ENCODE data around the gene NAPB.
A peak's percentile ranks its signal among the peaks of the same experiment; 100 is the strongest.
"Not testable (repeated sequence)": the region's sequence is repeated elsewhere in the genome, so short reads cannot be mapped to it uniquely, and the experiment has no call there.

NAPB gene

DNA sequence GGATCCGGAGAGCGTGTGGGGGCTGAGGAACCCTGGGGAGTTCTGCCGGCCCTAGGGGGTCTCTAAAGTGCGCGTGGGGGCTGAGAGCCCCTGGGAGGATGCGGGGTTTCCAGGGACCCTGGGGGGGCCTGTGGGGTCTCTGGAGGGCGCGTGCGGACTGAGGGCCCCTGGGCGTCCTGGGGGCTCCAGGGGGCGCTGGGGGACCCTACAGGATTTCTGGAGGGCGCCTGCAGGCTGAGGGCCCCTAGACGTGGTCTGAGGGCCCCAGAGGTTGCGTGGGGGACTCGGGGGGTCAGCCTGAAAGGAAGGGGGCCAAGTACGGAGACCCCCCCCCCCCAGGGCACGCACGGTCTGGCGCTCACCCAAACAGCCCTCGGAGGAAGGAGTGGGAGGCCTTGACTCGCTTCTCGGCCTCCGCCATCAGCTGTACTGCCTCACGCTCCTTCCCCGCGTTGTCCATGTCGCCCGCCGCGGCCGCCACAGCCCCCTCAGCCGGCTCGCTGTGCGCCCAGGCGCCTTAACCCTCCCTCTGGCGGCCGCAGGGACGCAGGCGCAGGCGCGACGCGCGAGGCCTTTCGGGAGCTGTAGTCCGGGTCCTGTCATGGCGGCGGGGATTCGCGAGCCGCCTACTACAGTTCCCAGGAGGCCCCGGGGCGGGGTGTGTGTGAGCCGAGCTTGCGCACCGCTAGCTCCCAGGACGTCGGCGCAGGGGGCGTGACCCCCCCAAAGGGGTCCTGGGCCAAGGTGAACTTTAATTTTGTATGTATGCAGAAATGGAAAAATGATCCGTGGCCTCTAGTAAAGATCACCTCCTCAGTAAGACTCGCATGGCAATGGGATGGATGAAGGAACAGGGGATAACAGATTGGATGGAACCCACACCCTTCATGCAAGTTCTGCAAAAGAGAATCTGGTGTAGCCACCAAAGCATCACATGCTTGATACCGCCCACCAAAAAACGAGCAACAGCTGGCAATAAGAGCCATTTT lies at the start of gene NAPB:
NAPB (minus strand) TSS at position 546 of the 989 bp plus-strand sequence; CDS start at position 460, 86 bp downstream.
- TF ChIP-seq, protein P1, sequence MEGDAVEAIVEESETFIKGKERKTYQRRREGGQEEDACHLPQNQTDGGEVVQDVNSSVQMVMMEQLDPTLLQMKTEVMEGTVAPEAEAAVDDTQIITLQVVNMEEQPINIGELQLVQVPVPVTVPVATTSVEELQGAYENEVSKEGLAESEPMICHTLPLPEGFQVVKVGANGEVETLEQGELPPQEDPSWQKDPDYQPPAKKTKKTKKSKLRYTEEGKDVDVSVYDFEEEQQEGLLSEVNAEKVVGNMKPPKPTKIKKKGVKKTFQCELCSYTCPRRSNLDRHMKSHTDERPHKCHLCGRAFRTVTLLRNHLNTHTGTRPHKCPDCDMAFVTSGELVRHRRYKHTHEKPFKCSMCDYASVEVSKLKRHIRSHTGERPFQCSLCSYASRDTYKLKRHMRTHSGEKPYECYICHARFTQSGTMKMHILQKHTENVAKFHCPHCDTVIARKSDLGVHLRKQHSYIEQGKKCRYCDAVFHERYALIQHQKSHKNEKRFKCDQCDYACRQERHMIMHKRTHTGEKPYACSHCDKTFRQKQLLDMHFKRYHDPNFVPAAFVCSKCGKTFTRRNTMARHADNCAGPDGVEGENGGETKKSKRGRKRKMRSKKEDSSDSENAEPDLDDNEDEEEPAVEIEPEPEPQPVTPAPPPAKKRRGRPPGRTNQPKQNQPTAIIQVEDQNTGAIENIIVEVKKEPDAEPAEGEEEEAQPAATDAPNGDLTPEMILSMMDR (IDR thresholded peaks at IDR 0.05; ENCODE audit: insufficient read depth, low read length, poor library complexity, severe bottlenecking) = peak; percentile 21
- Histone ChIP-seq H3K27me3 (replicated peaks; ENCODE audit: control insufficient read depth, insufficient read depth, low read length) (no peaks in the 10 kb centered on the region), H3K4me3 (replicated peaks; ENCODE audit: low read depth, low read length) (peak within 1 kb of the TSS; percentile 91), H3K36me3 (ENCODE audit: control insufficient read depth, insufficient read depth, low read length) (no peaks in the 10 kb centered on the region)
- DNase-seq (ENCODE audit: extremely low read depth, insufficient read length) = peak; percentile 93

DNA sequence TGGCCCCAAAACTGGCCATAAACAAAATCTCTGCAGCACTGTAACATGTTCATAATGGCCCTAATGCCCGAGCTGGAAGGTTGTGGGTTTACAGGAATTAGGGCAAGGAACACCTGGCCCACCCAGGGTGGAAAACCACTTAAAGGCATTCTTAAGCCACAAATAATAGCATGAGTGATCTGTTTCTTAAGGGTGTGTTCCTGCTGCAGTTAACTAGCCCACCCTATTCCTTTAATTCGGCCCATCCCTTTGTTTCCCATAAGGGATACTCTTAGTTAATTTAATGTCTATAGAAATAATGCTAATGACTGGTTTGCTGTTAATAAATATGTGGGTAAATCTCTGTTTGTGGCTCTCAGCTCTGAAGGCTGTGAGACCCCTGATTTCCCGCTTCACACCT lies 45.7 kb upstream of the NAPB start:
- H3K27me3 ChIP-seq (replicated peaks; ENCODE audit: control insufficient read depth, insufficient read depth, low read length); H3K4me3 ChIP-seq (replicated peaks; ENCODE audit: low read depth, low read length); DNase-seq (ENCODE audit: extremely low read depth, insufficient read length); H3K36me3 ChIP-seq (ENCODE audit: control insufficient read depth, insufficient read depth, low read length): not testable (repeated sequence)

DNA sequence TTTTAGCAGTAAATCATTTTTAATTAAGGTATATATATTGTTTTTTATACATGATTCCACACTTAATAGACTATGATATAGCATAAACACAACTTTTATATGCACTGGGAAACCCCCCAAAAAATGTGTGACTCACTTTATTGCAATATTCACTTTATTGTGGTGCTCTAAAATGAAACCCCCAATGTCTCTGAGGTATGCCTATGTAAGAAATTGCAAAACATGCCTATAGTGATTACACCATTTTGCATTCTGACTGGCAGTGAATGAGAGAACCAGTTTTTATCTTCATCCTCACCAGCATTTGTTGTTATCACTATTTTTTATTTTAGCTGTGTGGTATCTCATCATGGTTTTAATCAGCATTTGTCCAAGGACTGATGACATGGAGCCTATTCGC lies 39.9 kb upstream of the NAPB start:
- Histone ChIP-seq H3K4me3 (replicated peaks; ENCODE audit: low read depth, low read length) (no peak overlapping the region), H3K27me3 (replicated peaks; ENCODE audit: control insufficient read depth, insufficient read depth, low read length) (no peaks in the 10 kb centered on the region), H3K36me3 (ENCODE audit: control insufficient read depth, insufficient read depth, low read length) (no peaks in the 10 kb centered on the region)
- TF ChIP-seq, protein P1 (IDR thresholded peaks at IDR 0.05; ENCODE audit: insufficient read depth, low read length, poor library complexity, severe bottlenecking) = no peak
- DNase-seq (ENCODE audit: extremely low read depth, insufficient read length) = no peak

DNA sequence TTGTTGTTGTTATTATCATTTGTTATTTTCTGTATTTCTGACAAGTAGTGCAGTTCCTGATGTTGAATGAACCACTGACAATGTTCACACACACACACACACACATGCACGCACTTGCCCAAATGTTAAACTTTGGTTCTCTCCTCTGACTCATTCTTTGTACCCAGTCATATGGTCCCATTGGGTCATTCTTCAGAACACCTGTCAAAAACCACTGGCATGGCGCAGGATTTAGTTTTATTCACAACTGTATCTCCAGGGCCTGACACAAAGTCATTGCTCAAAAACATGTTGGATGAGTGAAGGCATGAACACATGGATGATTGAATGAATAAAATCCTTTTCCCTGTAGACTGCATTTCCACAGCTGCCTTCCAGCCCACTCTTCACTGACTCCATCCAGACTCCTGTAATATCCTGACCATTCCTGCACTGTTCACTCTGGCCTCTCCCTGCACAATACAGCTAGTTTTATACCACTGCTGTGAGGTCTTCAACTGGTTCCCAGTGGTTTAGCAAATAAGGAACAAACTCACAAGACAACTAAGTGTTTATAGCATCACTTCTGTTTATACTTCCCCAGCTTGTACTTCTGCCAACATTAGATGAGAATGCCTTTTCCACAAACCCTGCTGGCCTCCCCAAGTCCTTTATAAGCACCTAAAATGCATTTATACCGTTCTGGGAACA lies 38.3 kb upstream of the NAPB start:
- TF ChIP-seq, protein P1 (IDR thresholded peaks at IDR 0.05; ENCODE audit: insufficient read depth, low read length, poor library complexity, severe bottlenecking) = no peak
- Histone ChIP-seq H3K4me3 (replicated peaks; ENCODE audit: low read depth, low read length) (no peak overlapping the region), H3K27me3 (replicated peaks; ENCODE audit: control insufficient read depth, insufficient read depth, low read length) (no peaks in the 10 kb centered on the region), H3K36me3 (ENCODE audit: control insufficient read depth, insufficient read depth, low read length) (no peaks in the 10 kb centered on the region)
- DNase-seq (ENCODE audit: extremely low read depth, insufficient read length) = no peak

DNA sequence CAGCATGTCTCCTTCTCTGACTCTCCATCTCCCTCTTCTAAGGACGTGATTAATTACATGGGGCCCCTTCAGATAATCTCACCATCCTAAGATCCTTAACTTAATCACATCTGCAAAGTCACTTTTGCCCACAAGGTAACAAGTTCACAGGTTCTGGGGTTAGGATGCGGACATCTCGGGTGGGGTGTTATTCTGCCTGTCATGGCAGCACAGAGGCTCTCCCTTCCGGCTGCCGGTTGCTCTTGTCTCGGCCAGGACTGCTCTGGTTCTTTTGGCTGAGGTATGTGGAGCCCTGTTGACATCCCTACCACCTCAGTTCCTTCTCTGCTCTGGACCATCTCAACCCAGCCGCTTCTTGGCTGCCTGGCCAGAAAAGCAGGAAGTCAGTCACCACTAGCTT lies 35.6 kb upstream of the NAPB start:
- DNase-seq (ENCODE audit: extremely low read depth, insufficient read length) = no peak
- TF ChIP-seq, protein P1 (IDR thresholded peaks at IDR 0.05; ENCODE audit: insufficient read depth, low read length, poor library complexity, severe bottlenecking) = no peak
- Histone ChIP-seq H3K27me3 (replicated peaks; ENCODE audit: control insufficient read depth, insufficient read depth, low read length) (no peaks in the 10 kb centered on the region), H3K4me3 (replicated peaks; ENCODE audit: low read depth, low read length) (no peak overlapping the region), H3K36me3 (ENCODE audit: control insufficient read depth, insufficient read depth, low read length) (no peaks in the 10 kb centered on the region)

DNA sequence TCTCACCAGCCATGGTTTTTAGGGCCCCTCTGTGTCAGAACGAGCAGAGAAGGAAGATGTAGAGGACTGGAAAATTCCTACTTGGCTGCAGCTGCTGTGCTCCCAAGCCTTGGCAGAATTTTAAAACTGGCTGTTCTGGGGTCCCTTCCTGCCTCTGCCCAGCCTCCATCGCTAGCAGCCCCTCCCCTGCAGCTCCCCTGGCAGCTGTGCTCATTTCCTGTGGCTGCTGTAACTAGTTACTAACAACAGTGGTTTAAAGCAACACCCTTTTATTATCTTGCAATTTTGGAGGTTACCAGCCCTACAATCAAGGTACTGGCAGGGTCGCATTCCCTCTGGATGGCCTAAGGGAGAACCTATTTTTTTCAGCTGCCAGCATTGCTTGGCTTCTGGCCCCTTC lies 35.1 kb upstream of the NAPB start:
- Histone ChIP-seq H3K36me3 (ENCODE audit: control insufficient read depth, insufficient read depth, low read length) (no peaks in the 10 kb centered on the region), H3K27me3 (replicated peaks; ENCODE audit: control insufficient read depth, insufficient read depth, low read length) (no peaks in the 10 kb centered on the region), H3K4me3 (replicated peaks; ENCODE audit: low read depth, low read length) (no peak overlapping the region)
- no peak for DNase-seq (ENCODE audit: extremely low read depth, insufficient read length)
- TF ChIP-seq, protein P1 (IDR thresholded peaks at IDR 0.05; ENCODE audit: insufficient read depth, low read length, poor library complexity, severe bottlenecking) = no peak
